ENCODE data around the gene CTRB1.

CTRB1 gene

GRCh38 chr16:75226550-75227360 is 8.0 kb downstream of the CTRB1 start:
- no peak for DNase-seq (ENCODE audit: low read depth)
- H3K4me3 ChIP-seq (replicated peaks; ENCODE audit: low read depth, low read length), result no peak overlapping the region
- no peak for TF ChIP-seq CTCF (IDR thresholded peaks at IDR 0.05; ENCODE audit: low read length, missing control alignments)

DNA sequence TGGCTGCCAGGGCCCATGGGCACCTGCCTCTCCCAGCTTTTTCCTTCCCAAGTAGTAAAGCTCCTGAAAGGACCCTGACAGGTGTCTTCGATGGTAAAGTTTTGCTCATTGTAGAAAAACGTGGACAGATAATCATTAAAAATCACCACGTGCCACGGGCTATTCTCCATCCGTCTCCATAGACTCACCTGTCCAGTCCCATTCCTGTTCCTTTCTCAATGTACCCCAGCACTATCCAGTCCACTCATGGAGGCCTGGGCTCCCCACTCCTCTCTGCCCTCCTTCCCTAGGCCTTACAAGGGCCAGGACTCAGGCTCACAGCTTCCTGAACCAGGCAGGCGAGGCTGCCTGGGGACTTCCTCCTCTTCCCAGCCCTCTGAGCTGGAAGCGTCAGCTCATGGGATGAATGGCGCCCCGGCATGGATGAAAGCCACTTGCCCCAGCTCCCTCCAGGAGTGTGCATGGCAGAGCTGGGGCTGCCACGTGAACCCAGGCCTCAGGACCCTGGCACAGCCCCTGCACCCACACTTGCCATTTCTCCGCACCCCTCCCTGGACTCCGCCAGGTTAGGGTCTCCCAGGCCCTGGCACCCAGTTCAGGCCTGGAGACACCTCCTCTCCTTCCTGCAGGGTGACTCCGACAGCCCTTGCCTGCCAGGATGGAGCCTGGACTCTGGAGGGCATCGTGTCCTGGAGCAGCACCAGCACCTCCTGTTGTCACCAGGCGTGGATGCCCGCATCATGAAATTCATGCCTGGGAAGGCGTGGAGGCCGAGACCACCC is 8.8 kb downstream of the CTRB1 start:
- H3K4me3 ChIP-seq (replicated peaks; ENCODE audit: low read depth, low read length), result no peak overlapping the region
- TF ChIP-seq CTCF (IDR thresholded peaks at IDR 0.05; ENCODE audit: low read length, missing control alignments), result no peak
- no peak for DNase-seq (ENCODE audit: low read depth)

GRCh38 chr16:75228143-75228976 is 9.6 kb downstream of the CTRB1 start:
- H3K4me3 ChIP-seq (replicated peaks; ENCODE audit: low read depth, low read length), result no peak overlapping the region
- TF ChIP-seq CTCF (IDR thresholded peaks at IDR 0.05; ENCODE audit: low read length, missing control alignments), result no peak
- DNase-seq (ENCODE audit: low read depth), result no peak

DNA sequence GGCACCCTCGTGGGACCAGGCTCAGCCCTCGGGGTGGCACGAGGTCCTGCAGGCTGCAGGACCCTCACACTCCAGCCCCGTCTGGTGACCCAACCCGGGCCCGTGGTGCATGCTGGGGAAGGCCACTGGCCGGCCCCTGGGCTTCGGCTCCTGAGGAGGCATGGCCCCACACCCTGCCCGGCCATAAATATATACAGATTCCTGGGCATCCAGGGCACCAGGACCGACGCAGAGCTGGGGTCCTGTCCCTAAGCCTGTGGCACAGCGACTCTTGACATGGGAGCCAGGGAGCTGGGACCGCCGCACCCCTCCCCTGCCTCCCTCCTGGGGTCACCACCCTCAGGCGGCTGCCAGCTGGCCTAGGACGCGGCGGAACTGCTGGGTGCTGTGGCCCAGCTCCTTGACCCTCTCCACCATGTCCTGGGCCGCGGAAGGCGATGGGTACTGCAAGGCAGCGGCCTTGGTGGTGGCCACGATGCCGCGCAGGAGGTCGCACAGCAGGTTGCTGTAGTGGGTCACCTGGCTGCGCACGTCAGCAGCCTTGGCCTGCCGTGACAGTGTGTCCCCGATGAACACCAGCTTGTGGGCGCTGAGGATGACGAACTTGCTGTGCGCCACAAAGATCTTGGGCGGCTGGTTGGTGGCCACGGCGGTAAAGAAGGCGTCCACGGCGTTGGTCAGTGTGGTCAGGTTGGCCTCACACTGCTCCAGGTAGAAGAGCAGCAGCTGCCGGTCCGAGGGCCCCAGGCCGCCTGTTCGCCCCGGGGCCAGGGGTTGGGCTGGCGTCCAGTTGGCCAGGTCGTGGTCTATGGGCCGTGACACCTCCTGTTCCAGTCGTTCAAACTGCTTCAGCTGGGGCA is 10.6 kb downstream of the CTRB1 start:
- no peak overlapping the region for H3K4me3 ChIP-seq (replicated peaks; ENCODE audit: low read depth, low read length)
- DNase-seq (ENCODE audit: low read depth), result no peak
- TF ChIP-seq CTCF (IDR thresholded peaks at IDR 0.05; ENCODE audit: low read length, missing control alignments), result no peak

DNA sequence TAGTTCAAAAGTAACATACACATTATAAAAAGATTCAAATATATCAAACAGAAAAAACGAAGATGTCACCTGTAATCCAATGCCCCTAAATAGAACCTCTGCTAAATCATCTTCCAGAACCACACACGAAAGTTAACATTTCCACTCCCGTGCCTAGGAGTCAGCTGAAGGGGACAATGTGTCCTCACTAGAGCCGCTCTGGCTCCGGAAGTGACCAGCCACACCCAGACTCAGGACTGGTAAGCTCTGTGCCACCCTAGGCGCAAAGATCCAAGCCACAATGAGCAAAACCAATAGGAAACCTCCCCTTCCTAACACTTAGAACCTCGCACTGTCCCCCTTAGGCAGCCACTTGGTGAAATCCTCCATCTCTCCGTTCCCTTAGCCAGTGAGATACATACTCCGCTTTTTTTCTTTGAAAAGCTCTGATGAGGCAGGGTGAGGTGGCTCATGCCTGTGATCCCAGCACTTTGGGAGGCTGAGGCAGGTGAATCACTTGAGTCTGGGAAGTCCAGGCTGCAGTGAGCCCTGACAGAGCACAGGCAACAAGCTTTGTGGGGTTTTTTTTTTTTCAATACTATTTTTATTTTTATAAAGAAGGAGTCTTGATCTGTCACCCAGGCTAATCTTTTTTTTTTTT is 11.8 kb downstream of the CTRB1 start:
- DNase-seq (ENCODE audit: low read depth), result no peak
- no peak for TF ChIP-seq CTCF (IDR thresholded peaks at IDR 0.05; ENCODE audit: low read length, missing control alignments)
- no peak overlapping the region for H3K4me3 ChIP-seq (replicated peaks; ENCODE audit: low read depth, low read length)

DNA sequence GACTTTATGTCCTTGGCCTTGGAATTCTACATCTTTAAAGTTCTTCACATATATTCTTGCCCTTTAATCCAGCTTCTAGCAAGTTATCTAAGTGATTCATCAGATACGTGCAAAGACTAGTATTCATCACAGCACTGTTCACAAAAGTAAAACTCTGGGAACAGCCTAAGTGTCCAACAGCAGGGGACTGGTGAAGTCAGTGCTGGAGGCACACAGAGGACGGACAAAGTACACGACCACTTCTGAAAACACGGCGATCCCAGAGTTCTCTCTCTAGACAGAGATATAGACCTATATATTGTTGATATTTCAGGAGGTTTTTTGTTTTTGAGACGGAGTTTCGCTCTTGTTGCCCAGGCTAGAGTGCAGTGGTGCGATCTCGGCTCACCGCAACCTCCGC is 12.8 kb downstream of the CTRB1 start:
- TF ChIP-seq CTCF (IDR thresholded peaks at IDR 0.05; ENCODE audit: low read length, missing control alignments), result no peak
- no peak overlapping the region for H3K4me3 ChIP-seq (replicated peaks; ENCODE audit: low read depth, low read length)
- no peak for DNase-seq (ENCODE audit: low read depth)
